ENCODE measurements around the gene CENPA. TPM values are rescaled to one million over a fixed set of nuclear protein-coding genes. Genes with fewer than 3 reads are reported as not detected.

CENPA gene
- total and polyA plus RNA-seq, 2 of the 13 experiments (the other 11 are each of a cell fraction or from before 2014, with no cell fraction given): 28.5 to 38.5 TPM

DNA sequence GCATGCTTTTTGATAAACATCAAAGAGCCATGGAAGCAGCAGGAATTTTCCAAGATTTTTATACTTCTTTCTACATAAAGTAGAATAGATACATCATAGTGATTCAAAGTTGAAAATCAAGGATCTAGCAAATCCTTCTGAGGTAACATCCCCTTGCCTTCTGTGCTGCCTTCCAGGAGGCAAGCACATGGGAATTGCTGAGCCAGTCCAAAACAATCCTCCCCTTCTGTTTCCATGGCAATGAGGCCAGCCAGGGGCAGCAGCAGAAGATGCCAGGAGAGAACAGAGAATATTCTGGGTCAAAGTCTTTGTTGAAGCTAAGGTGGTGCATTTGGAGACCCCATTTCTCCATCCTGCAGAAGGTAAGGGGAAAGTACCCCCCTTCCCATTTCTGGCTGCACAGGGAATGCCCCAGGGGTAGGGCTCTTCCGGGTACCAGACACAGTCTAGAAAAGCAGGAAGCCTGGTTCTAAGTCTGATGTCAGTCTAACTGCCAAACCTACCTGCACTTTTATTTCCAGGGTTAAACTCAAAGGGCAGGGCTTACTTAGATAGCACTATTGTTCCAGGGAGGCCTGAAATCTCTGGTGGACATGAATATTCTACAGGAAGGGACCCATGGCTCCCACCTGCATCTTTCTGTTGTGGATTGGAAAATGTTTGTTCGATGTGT lies 22.1 kb downstream of the CENPA start:
- Histone ChIP-seq H3K4me2 (ENCODE audit: low read depth, low read length) (no peak overlapping the region), H3K9me3 (ENCODE audit: low read length) (no peaks in the 10 kb centered on the region), H4K20me1 (ENCODE audit: insufficient read depth, low read length) (no peaks in the 10 kb centered on the region), H3K9ac (ENCODE audit: insufficient read depth, low read depth, low read length) (no peak overlapping the region), H3K4me1 (ENCODE audit: insufficient read depth, low read length) (no peaks in the 10 kb centered on the region), H3K36me3 (replicated peaks in 1 of 2; ENCODE audit: control insufficient read depth in 1 of 2, insufficient read depth in 2 of 2, low read length in 2 of 2) (no peaks in the 10 kb centered on the region), H3K79me2 (ENCODE audit: insufficient read depth, low read length) (no peaks in the 10 kb centered on the region), H2AFZ (ENCODE audit: low read length) (no peak overlapping the region), H3K27ac (ENCODE audit: extremely low read length, insufficient read depth, low read length) (no peak overlapping the region), H3K27me3 (ENCODE audit: control insufficient read depth in 1 of 2, insufficient read depth in 2 of 2, low read length in 2 of 2) (peaks cover 4 to 29% of the 10 kb centered on the region in 2 experiments; a peak in 3 of 5 replicates), H3K4me3 (replicated peaks in 1 of 3; ENCODE audit: insufficient read depth in 1 of 3, low read depth in 2 of 3, low read length in 3 of 3) (no peak overlapping the region)
- DNase-seq (ENCODE audit: low spot score): no peak
- intact Hi-C loops (cut with micrococcal nuclease; ENCODE audit: unreplicated experiment): no loop called here
- POLR2A ChIA-PET: no interaction called here
- TF ChIP-seq MAFF (IDR thresholded peaks at IDR 0.05; ENCODE audit: low read depth, low read length) (peak; percentile 24; the same call in 1 of the 2 replicates), RFX3 (CRISPR knock-in tag; IDR thresholded peaks at IDR 0.05) (peak; percentile 50; the same call in 1 of the 2 replicates), MAFK (conservative IDR thresholded peaks at IDR 0.05 in 1 of 2, IDR thresholded peaks at IDR 0.05 in 1 of 2; ENCODE audit: low read length in 2 of 2) (0 out of 4 replicates have a peak, but pooled peaks have one; percentile 3 to 25), KLF16 (CRISPR knock-in tag; IDR thresholded peaks at IDR 0.05) (no peak)
- no peak for ATAC-seq
- CTCF ChIA-PET (ENCODE audit: low intra/inter-chr PET ratio, low total read pairs): no interaction called here
- 2% methylated on average over 2 of the region's 2 CpGs for WGBS (ENCODE audit: low lambda C conversion rate)
- in situ Hi-C loops (cut with HindIII; ENCODE audit: extremely low pct_ligation_motif_present, low pct_unique_long_range_greater_than_20kb): no loop called here
- no peak for FAIRE-seq
- BruUV-seq (replicated peaks): no TSS peak

DNA sequence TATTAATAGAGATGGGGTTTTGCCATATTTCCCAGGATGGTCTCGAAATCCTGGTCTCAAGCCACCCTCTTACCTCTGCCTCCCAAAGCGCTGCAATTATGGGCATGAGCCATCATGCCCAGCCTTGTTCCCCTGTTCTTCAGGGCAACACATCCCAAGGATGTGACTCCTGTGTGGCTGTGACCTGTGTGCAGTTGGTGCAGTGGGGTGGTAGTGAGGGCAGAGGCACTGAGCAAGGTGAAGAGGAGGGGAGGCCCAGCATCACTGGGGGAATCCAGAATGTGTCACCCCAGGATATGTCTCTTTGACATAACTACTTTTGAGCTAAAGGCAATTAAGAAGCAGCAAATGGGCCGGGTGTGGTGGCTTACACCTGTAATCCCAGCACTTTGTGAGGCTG lies 23.4 kb downstream of the CENPA start:
- intact Hi-C loops (cut with micrococcal nuclease; ENCODE audit: unreplicated experiment): no loop called here
- H3K79me2 ChIP-seq (ENCODE audit: insufficient read depth, low read length): no peaks in the 10 kb centered on the region
- no peak for ATAC-seq

More for the DNA sequence above, 23.4 kb downstream of the CENPA start:
- Histone ChIP-seq H3K36me3 (replicated peaks in 1 of 2; ENCODE audit: control insufficient read depth in 1 of 2, insufficient read depth in 2 of 2, low read length in 2 of 2) (no peaks in the 10 kb centered on the region), H3K9me3 (ENCODE audit: low read length) (no peaks in the 10 kb centered on the region), H4K20me1 (ENCODE audit: insufficient read depth, low read length) (no peaks in the 10 kb centered on the region), H3K27ac (ENCODE audit: extremely low read length, insufficient read depth, low read length) (no peak overlapping the region), H3K4me3 (replicated peaks in 1 of 3; ENCODE audit: insufficient read depth in 1 of 3, low read depth in 2 of 3, low read length in 3 of 3) (no peak overlapping the region), H3K27me3 (ENCODE audit: control insufficient read depth in 1 of 2, insufficient read depth in 2 of 2, low read length in 2 of 2) (peaks cover 6 to 35% of the 10 kb centered on the region in 2 experiments; a peak in 3 of 5 replicates), H3K4me1 (ENCODE audit: insufficient read depth, low read length) (no peaks in the 10 kb centered on the region), H3K9ac (ENCODE audit: insufficient read depth, low read depth, low read length) (no peak overlapping the region), H2AFZ (ENCODE audit: low read length) (no peak overlapping the region), H3K4me2 (ENCODE audit: low read depth, low read length) (no peak overlapping the region)
- TF ChIP-seq, protein P1, sequence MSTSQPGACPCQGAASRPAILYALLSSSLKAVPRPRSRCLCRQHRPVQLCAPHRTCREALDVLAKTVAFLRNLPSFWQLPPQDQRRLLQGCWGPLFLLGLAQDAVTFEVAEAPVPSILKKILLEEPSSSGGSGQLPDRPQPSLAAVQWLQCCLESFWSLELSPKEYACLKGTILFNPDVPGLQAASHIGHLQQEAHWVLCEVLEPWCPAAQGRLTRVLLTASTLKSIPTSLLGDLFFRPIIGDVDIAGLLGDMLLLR (CRISPR knock-in tag; IDR thresholded peaks at IDR 0.05): 0 out of 2 replicates have a peak, but pooled peaks have one; percentile 33
- no peak for TF ChIP-seq MAF1 (CRISPR knock-in tag; IDR thresholded peaks at IDR 0.05; ENCODE audit: borderline replicate concordance)
- POLR2A ChIA-PET: no interaction called here
- DNase-seq (ENCODE audit: low spot score) (no peak), FAIRE-seq (no peak)
- 31% methylated on average over 3 of the region's 3 CpGs for WGBS (ENCODE audit: low lambda C conversion rate)
- CTCF ChIA-PET (ENCODE audit: low intra/inter-chr PET ratio, low total read pairs): no interaction called here
- no TSS peak for BruUV-seq (replicated peaks)
- in situ Hi-C loops (cut with HindIII; ENCODE audit: extremely low pct_ligation_motif_present, low pct_unique_long_range_greater_than_20kb): no loop called here

Measured in HepG2 (cell line).